NCI-H1105 (cell line): ENCODE measurements around the gene ELMO3.

Source experiments
- DNase-seq: peaks from one replicate; lab custom pipeline; 2025; lab: John Stamatoyannopoulos, UW

Gene ELMO3

DNA sequence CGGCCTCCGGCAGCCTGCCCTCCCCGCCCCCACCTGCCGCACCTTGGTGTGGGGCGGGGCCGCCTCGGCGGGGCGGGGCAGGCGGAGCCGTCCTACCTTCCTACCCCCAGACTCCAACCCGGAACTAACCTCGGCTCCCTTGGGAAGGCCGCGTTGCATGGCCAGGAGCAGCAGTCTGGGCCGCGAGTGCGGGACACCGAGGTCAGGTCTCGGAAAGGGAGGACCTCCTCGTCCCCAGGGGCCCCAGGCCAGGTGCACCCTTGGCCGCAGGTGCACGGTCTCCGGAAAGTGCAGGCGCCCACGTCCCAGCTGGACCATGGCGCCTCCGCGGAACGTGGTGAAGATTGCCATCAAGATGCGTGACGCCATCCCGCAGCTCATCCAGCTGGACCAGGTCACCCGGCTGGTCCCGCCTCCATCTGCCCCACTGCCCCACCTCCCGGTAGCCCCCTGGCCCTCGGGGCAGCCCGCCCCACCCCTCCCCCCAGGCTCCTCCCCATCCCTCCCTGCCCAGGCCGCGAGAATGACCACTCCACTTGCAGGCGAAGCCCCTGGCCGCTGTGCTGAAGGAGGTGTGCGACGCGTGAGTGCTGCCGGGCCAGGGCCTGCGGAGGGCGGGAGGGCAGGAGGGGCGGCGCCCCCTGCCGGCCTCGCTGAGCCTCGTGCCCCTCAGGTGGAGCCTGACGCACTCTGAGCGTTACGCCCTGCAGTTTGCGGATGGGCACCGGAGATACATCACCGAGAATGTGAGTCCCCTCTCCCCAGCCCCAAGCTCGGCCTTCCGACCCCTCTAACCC, at the start of gene ELMO3:
Gene ELMO3, plus strand, starts transcription at position 121 of the 797 bp plus-strand sequence. Its CDS starts 196 bp downstream, at position 317.
- peak; percentile 42 for DNase-seq

DNA sequence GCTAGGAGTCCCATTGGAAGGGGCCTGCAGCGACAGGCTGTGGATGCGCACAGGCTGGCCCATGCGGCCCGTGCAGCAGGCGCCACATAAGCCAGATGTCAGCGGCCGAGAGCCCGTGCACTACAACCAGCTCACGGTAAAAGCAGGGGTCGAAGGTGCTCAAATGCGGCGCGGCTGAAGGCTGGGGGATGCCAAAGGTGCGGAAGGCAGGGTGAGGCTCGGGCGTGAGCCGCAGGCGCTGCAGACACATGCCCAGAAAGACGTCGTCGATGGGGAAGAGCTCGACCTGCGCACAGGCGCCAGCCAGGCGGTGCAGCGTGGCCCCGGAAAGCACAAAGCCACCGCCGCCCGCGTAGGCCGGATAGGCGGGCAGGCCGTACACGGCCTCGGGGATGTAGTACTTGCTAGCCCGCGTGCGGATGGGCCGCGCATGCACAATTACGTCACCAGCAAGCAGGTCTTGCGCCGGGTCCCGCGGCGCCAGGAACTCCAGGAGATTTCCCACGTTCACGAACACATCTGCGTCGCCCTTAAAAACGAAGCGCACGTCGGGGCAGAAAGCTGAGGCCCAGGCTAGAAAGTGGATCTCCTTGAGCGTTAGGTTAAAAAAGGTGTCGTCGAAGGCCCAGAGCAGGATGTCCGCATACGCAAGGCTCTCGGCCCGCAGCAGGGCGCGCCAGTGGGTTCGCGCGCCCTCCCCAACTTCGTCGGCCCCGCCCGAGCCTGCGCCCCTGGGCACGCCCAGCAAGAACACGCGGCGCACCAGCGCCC, 49.5 kb upstream of the ELMO3 start:
- no peak for DNase-seq

DNA sequence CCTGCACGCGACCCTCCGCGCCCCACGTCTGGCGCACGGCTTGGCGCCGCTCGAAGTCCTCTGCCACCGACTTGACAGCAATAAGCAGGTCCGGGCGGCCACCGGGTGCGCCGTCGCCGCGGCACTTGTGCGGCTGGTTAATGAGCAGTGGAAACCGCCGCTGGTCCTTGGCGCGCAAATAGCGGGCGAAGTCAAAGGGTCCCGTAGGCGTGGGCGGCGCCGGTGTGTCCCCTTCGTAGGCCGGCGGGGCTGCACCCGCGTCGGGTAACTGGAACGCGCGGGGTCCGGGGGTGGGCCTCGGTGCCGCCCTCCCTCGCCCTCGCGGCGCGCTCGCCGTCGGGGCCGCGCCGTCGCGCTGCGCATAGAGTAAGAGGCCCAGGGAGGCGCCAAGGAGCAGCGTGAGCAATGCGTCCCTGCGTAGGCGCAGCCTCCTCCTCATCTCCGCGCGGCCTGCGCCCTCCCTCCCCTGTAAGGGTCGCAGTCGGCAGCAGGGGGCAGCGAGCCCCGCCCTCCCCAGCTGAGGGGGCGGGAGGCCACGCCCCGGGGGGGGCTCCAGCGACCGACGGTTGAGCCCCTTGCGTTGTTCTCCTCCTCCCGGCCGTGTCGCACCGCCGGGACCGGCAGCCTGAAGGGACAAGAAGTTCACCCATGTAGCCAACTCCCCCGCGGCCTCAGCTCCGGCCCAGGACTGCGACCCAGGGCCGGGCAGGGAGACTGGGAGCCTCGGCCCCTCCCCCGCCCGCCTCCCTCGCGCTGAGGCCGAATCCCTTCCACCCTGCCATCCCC, 48.7 kb upstream of the ELMO3 start:
- DNase-seq, result peak; percentile 5

DNA sequence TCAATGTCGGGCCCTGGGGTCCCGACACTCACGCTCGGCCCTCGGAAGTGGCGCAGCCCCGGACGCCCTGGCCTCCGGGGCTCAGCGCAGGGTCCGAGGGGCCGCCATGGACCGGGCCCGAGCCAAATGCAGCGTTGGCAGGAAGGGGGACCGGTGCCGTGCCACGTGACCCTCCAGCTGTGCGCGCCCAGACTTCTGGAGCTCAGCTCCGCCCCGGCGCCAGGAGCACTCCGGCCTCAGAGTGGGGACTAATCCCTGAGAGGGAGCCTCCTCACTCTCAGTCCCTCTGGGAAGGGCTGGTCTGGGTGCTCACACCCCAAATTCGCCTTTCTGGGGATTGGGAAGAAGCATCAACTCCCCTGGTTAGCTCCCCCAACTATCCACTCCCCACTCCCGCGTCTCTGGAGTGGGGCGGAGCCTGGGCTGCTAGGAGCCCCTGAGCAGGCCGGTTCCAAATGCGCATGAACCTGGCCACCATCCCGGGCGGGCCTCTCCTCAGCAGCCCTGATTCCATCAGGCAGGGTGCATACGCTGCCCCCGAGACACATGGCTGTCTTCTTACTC, 48.0 kb upstream of the ELMO3 start, which contains the start of gene B3GNT9:
Gene B3GNT9, minus strand, starts transcription at position 166 of the 564 bp plus-strand sequence. CDS start 513 bp downstream, outside the sequence.
- peak; percentile 56 for DNase-seq

DNA sequence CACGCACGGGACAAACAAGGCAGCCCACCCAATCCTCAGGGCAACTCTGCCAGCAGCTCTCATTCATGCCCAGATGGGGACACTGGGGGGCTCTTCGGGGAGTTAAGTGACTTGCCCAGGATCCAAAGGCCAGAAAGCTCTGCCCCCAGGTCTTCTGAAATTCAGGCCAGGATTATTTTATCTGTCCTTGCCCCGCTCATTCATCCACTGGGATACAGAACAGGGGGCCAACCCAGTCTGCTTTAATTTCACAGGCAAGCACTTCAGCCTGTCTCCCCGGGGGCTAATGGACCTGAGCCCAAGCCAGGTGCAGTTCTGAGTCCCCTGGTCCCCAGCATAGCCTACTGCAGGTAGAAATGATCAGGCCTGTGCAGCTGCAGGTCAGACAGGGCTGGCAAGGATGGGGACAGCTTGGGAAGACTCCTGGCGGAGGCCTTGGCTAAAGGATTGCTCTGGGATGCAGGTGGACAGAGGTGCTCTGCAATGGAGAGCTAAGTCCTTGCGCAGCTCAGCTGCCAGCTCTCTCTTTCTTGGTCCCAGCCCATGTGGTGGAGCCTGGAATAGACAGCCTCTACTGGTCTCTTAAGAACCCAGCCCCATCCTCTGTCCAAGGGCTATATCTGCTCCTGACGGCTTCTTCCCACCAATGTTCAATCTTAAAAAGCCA, 47.4 kb upstream of the ELMO3 start:
- DNase-seq, result no peak

DNA sequence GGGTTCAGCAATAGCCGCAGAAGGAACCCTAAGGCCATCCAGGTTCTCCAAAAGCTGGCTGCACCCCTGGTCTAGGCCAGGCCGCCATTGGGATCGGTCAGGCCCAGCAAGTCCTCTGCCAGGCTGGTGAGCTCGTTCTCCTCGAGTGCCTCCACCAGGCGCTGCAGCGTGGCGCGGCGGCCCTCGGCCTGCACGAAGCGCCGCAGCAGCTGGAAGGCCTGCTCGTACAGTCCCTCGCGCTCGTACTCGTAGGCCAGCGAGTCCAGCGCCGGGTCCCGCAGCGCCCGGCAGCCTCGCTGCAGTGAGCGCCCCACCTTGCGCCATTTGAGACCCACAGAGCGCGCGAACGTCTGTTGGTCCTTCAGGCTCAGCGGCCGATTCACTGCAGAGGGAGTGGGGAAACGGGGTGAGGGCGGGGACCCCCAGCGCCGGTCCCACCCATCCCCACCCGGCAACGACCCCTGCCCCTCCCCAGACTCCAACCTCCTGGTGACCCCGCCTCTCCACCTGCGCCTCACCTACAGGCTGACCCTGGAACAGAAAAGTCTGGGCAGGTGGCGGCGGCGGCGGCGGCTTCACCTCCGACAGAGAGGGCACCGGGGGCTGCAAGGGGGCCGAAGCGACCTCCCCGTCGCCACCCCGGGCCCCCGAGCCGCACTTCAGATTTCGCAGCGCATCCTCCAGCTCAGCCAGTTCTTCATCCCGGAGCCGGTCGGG, 44.2 kb upstream of the ELMO3 start:
- DNase-seq, result no peak

GRCh38 chr16:67155295-67156142, 43.4 kb upstream of the ELMO3 start:
- peak; percentile 38 for DNase-seq

GRCh38 chr16:67156143-67156844, 42.6 kb upstream of the ELMO3 start:
- DNase-seq, result no peak

DNA sequence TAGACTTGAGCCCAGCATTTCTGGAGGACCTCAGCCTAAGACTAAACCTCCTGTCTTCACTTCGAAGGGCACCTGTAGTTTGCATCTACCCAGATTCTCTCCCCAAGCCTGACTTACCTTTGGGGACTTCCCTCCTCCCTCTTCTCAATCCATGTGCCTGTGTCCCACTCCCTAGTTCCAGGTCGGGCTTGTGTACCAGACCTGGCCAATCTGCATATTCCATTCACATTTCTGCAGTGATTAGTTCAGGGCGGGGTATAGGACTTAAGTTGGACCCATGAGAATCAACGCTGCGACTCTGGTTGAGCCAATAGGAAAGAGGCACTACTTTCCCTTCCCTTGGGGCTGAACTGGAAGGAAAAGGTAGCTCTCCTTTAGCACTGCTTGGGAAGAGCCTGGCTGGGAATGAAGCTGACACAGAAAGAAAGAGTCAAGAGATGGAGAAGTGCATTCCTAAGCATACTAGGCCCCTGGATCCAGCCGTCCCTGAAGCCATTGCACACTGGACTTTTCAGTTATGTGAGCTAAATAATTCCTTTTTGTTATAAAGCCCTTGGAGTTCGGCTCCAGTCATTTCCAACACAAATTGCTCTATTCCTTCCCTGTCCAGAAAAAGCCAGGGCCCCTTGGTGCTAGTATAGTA, 41.7 kb upstream of the ELMO3 start:
- DNase-seq, result no peak

- no peak for DNase-seq
These were observed 40.9 kb upstream of the ELMO3 start for GRCh38 chr16:67157892-67158635.

DNA sequence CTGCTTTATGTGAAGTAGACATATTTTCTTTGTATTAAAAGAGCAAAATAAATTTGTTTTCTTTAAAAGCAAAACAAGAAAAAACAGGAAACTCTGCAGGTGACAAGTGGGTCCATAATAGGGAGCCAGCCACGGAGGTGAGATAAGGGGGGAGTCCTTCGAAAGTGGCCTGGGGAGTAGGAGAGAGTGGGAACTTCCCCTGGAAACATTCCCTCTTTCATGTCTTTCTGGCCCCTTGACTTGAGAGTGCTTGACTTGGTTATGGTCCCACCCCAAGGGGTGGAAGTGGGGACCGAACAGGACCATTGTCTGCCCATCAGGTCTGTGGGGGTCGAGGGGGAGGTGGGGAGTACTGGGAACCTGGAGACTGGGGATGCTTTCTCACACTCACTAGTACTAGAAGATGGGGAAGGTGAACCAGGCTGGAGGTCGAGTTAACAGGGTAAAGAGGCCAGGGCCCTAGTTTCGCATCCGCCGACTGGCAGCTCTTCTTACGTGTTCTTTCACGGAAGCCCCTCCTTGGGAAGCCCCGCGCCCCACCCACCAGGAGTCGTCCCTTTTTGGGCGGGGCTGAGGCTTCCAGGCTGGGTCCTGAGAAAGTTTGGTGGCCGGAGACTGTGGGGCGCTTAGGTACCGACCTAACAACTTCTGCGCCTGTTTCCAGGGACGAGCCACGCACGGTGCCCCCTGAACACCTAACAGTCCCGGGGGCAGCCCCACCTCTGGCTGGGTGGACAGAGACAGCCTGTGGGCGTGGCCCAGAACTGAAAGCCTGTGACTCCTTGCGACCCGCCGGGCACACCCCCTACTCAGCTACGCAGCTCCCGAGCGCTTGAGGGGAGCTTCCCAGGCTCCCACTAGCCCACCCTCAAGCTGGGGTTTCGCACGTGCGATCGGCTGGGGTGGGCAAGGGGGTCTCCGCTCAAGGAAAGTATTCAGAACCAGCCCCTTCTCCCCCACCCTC, 40.0 kb upstream of the ELMO3 start:
- no peak for DNase-seq

- DNase-seq, result no peak
These were observed 37.3 kb upstream of the ELMO3 start for GRCh38 chr16:67161595-67162058.

DNA sequence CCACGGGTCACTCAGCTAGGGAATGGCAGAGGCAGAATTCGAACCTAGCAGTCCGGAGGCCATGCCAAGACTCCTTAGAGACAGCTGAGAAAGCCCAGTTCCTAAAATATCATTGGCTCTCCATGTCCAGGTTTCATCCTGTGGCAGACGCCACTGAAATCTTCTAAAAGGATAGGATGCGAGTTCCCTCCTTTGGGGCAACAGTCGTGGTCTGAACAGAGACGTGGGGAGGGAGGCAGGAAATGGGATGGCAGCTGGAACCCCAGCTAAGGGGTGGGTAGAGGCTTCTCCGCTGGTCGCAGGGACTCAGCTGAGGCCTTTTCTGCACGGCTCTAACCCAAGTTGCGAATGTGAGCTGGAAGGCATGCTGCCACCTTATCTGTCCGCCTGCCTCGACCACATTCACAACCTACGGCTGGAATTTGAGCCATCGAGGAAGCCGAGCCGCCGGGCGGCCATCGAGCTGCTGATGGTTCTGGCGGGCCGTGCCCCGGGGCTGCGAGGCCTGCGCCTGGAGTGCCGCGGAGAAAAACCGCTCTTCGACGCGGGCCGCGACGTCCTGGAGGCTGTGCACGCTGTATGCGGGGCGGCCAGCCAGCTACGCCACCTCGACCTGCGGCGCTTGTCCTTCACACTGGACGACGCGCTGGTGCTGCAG, 36.3 kb upstream of the ELMO3 start:
- DNase-seq, result no peak

GRCh38 chr16:67163164-67163998, 35.5 kb upstream of the ELMO3 start:
- peak; percentile 69 for DNase-seq

GRCh38 chr16:67163999-67164558, 34.9 kb upstream of the ELMO3 start:
- no peak for DNase-seq
